Measurements from ENCODE around the gene CPNE8.

The CPNE8 gene

DNA sequence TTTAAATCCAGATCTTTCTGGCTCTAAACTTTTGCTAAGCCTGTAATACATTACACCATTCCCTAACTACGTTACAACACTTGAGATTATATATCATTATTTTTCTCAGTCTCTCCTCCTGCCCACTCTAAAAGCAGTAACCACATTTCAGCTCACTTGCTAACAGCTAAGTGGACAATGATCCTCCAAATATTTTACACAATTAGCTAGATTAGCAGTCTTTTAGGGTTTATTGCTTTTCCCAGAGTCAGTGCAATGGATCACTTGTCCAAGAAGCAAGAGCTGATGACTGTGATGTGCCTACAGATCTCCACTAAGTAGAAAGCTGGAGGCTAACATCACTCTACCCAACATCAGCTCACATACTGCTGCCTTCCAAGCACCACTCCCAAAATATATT lies 17.6 kb downstream of the CPNE8 start:
- peaks cover 0 to 2% of the 10 kb centered on the region in 2 donors for H3K9me3 ChIP-seq (replicated peaks in 1 of 2; ENCODE audit: control insufficient read depth in 2 of 2, insufficient read depth in 1 of 2, low read depth in 1 of 2, low read length in 2 of 2)
- H4K91ac ChIP-seq (ENCODE audit: low read depth, low read length, poor library complexity) = no peak overlapping the region
- no peaks in the 10 kb centered on the region for H3K27me3 ChIP-seq (ENCODE audit: control insufficient read depth in 3 of 3, insufficient read depth in 3 of 3, low read depth in 1 of 3, low read length in 3 of 3)
- no peak overlapping the region for H3K23ac ChIP-seq (ENCODE audit: low read depth, low read length, poor library complexity)
- no peak overlapping the region for H2BK15ac ChIP-seq (ENCODE audit: low read length)
- peaks cover 2% of the 10 kb centered on the region for H3K79me1 ChIP-seq (ENCODE audit: low read depth, low read length)
- H3K4me2 ChIP-seq (ENCODE audit: insufficient read depth, low read length, poor library complexity, severe bottlenecking) = no peak overlapping the region
- no CpG with 5 or more reads among the region's 1 CpG for WGBS, 2 donors (ENCODE audit: extremely low coverage in 2 of 2, insufficient read length in 2 of 2, insufficient replicate concordance in 1 of 2)
- no peak overlapping the region for H2BK120ac ChIP-seq (ENCODE audit: low read depth, low read length)
- H2BK12ac ChIP-seq (ENCODE audit: low read length) = no peak overlapping the region
- no peak overlapping the region for H3K4ac ChIP-seq (ENCODE audit: low read length)
- H2AK5ac ChIP-seq (ENCODE audit: low read depth, low read length) = no peak overlapping the region
- no peak overlapping the region for H3K14ac ChIP-seq (ENCODE audit: low read length)
- no peaks in the 10 kb centered on the region for H3K36me3 ChIP-seq (replicated peaks in 1 of 2; ENCODE audit: control insufficient read depth in 2 of 2, insufficient read depth in 2 of 2, low read length in 2 of 2)
- H3K4me1 ChIP-seq (ENCODE audit: control insufficient read depth in 2 of 2, insufficient read depth in 1 of 2, low read depth in 1 of 2, low read length in 2 of 2) = no peaks in the 10 kb centered on the region
- no peak overlapping the region for H4K8ac ChIP-seq (ENCODE audit: low read depth, low read length)
- H2BK5ac ChIP-seq (ENCODE audit: low read length) = no peak overlapping the region
- no peak overlapping the region for H3K9ac ChIP-seq (ENCODE audit: low read depth, low read length, poor library complexity)
- H3K27ac ChIP-seq (replicated peaks; ENCODE audit: low read length) = no peak overlapping the region
- DNase-seq (ENCODE audit: low spot score) = no peak
- no peak overlapping the region for H3K18ac ChIP-seq (ENCODE audit: low read length)
- H3K4me3 ChIP-seq (ENCODE audit: low read length in 2 of 2) = no peak overlapping the region
- no peak overlapping the region for H2AFZ ChIP-seq (ENCODE audit: low read length)

DNA sequence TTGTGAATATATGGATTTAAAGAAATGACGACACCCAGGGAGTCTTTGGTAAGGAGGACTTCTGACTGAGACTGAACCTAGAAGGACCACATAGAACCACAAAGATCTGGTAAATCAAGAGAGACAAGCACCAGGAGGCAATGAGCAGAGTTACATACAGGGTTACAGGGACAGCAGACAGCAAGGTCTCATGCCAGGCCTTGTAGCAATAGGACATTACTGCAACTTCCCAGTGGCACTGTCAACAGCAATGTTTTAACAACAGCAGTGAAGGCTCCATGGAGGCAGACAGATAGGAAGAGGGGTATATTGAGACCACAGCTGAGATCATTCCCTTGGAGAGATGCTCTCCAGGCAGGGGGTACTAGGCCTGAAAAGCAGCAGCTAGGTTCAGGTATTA lies 18.5 kb downstream of the CPNE8 start:
- H3K27me3 ChIP-seq (ENCODE audit: control insufficient read depth in 3 of 3, insufficient read depth in 3 of 3, low read depth in 1 of 3, low read length in 3 of 3) = no peaks in the 10 kb centered on the region
- WGBS, 2 donors (ENCODE audit: extremely low coverage in 2 of 2, insufficient read length in 2 of 2, insufficient replicate concordance in 1 of 2) = no CpG with 5 or more reads among the region's 1 CpG
- H2BK120ac ChIP-seq (ENCODE audit: low read depth, low read length) = no peak overlapping the region
- no peak overlapping the region for H4K8ac ChIP-seq (ENCODE audit: low read depth, low read length)
- no peak for DNase-seq (ENCODE audit: low spot score)
- no peak overlapping the region for H3K9ac ChIP-seq (ENCODE audit: low read depth, low read length, poor library complexity)
- H3K14ac ChIP-seq (ENCODE audit: low read length) = no peak overlapping the region
- H2BK12ac ChIP-seq (ENCODE audit: low read length) = no peak overlapping the region
- H3K4me1 ChIP-seq (ENCODE audit: control insufficient read depth in 2 of 2, insufficient read depth in 1 of 2, low read depth in 1 of 2, low read length in 2 of 2) = no peaks in the 10 kb centered on the region
- H2BK15ac ChIP-seq (ENCODE audit: low read length) = no peak overlapping the region
- H3K4ac ChIP-seq (ENCODE audit: low read length) = no peak overlapping the region
- no peak overlapping the region for H2BK5ac ChIP-seq (ENCODE audit: low read length)
- no peak overlapping the region for H3K4me2 ChIP-seq (ENCODE audit: insufficient read depth, low read length, poor library complexity, severe bottlenecking)
- no peak overlapping the region for H2AFZ ChIP-seq (ENCODE audit: low read length)
- peaks cover 0 to 2% of the 10 kb centered on the region in 2 donors for H3K36me3 ChIP-seq (replicated peaks in 1 of 2; ENCODE audit: control insufficient read depth in 2 of 2, insufficient read depth in 2 of 2, low read length in 2 of 2)
- no peak overlapping the region for H3K23ac ChIP-seq (ENCODE audit: low read depth, low read length, poor library complexity)
- H3K79me1 ChIP-seq (ENCODE audit: low read depth, low read length) = peaks cover 2% of the 10 kb centered on the region
- H4K91ac ChIP-seq (ENCODE audit: low read depth, low read length, poor library complexity) = no peak overlapping the region
- no peak overlapping the region for H3K4me3 ChIP-seq (ENCODE audit: low read length in 2 of 2)
- H2AK5ac ChIP-seq (ENCODE audit: low read depth, low read length) = no peak overlapping the region
- peaks cover 0 to under 1% of the 10 kb centered on the region in 2 donors for H3K9me3 ChIP-seq (replicated peaks in 1 of 2; ENCODE audit: control insufficient read depth in 2 of 2, insufficient read depth in 1 of 2, low read depth in 1 of 2, low read length in 2 of 2)
- no peak overlapping the region for H3K27ac ChIP-seq (replicated peaks; ENCODE audit: low read length)
- no peak overlapping the region for H3K18ac ChIP-seq (ENCODE audit: low read length)

DNA sequence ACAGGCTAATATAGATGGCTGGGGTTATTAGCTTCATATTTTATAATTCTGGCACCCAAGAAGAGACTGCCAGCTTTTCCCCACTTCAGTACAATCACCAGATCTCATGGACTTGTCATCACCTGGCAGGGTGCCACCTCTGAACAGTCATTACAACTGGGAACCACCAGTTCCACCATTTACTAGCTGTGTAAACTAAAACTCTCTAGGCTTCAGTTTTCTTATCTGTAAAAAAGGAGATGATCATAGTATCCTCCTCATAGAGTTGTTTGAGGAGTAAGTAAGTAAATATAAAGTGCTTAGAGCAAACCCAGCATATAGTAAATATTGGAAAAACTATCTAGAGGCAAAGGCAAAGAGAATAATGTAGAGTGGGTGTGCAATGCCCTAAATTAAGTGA lies 19.3 kb downstream of the CPNE8 start:
- Histone ChIP-seq H3K4me3 (ENCODE audit: low read length in 2 of 2) (no peak overlapping the region), H3K9me3 (replicated peaks in 1 of 2; ENCODE audit: control insufficient read depth in 2 of 2, insufficient read depth in 1 of 2, low read depth in 1 of 2, low read length in 2 of 2) (no peaks in the 10 kb centered on the region), H3K18ac (ENCODE audit: low read length) (no peak overlapping the region), H3K14ac (ENCODE audit: low read length) (no peak overlapping the region), H2AK5ac (ENCODE audit: low read depth, low read length) (no peak overlapping the region), H3K27ac (replicated peaks; ENCODE audit: low read length) (no peak overlapping the region), H3K4me2 (ENCODE audit: insufficient read depth, low read length, poor library complexity, severe bottlenecking) (no peak overlapping the region), H3K79me1 (ENCODE audit: low read depth, low read length) (peaks cover 2% of the 10 kb centered on the region), H4K8ac (ENCODE audit: low read depth, low read length) (no peak overlapping the region), H4K91ac (ENCODE audit: low read depth, low read length, poor library complexity) (no peak overlapping the region), H3K36me3 (replicated peaks in 1 of 2; ENCODE audit: control insufficient read depth in 2 of 2, insufficient read depth in 2 of 2, low read length in 2 of 2) (peaks cover 0 to 2% of the 10 kb centered on the region in 2 donors), H2BK15ac (ENCODE audit: low read length) (no peak overlapping the region), H3K27me3 (ENCODE audit: control insufficient read depth in 3 of 3, insufficient read depth in 3 of 3, low read depth in 1 of 3, low read length in 3 of 3) (no peaks in the 10 kb centered on the region), H3K9ac (ENCODE audit: low read depth, low read length, poor library complexity) (no peak overlapping the region), H3K4me1 (ENCODE audit: control insufficient read depth in 2 of 2, insufficient read depth in 1 of 2, low read depth in 1 of 2, low read length in 2 of 2) (no peaks in the 10 kb centered on the region), H3K23ac (ENCODE audit: low read depth, low read length, poor library complexity) (no peak overlapping the region), H3K4ac (ENCODE audit: low read length) (no peak overlapping the region), H2AFZ (ENCODE audit: low read length) (no peak overlapping the region), H2BK12ac (ENCODE audit: low read length) (no peak overlapping the region), H2BK120ac (ENCODE audit: low read depth, low read length) (no peak overlapping the region), H2BK5ac (ENCODE audit: low read length) (no peak overlapping the region)
- no peak for DNase-seq (ENCODE audit: low spot score)

DNA sequence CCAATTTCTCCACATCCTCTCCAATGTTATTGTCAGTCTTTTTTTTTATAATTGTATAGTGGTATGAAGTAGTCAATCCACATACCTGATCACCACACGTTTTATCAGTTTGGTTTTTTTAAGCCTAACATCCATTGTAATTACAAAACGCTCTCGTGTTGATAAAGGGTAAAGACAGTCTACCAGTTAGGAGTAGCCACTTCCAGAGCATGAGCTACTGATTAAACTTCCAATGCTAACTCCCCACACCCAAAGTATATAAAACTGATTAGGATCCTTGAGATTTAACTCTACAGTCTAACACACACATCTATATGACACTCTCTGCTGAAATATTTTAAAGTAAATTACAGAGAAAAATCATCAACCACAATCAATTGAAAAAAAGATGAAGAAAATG lies 20.7 kb downstream of the CPNE8 start:
- H3K14ac ChIP-seq (ENCODE audit: low read length) = no peak overlapping the region
- H3K4ac ChIP-seq (ENCODE audit: low read length) = no peak overlapping the region
- no peak overlapping the region for H2BK5ac ChIP-seq (ENCODE audit: low read length)
- H3K18ac ChIP-seq (ENCODE audit: low read length) = no peak overlapping the region
- H4K8ac ChIP-seq (ENCODE audit: low read depth, low read length) = no peak overlapping the region
- H2BK15ac ChIP-seq (ENCODE audit: low read length) = no peak overlapping the region
- no peaks in the 10 kb centered on the region for H3K27me3 ChIP-seq (ENCODE audit: control insufficient read depth in 3 of 3, insufficient read depth in 3 of 3, low read depth in 1 of 3, low read length in 3 of 3)
- H2AFZ ChIP-seq (ENCODE audit: low read length) = no peak overlapping the region
- H3K27ac ChIP-seq (replicated peaks; ENCODE audit: low read length) = no peak overlapping the region
- no peak overlapping the region for H4K91ac ChIP-seq (ENCODE audit: low read depth, low read length, poor library complexity)
- no peaks in the 10 kb centered on the region for H3K4me1 ChIP-seq (ENCODE audit: control insufficient read depth in 2 of 2, insufficient read depth in 1 of 2, low read depth in 1 of 2, low read length in 2 of 2)
- no peaks in the 10 kb centered on the region for H3K9me3 ChIP-seq (replicated peaks in 1 of 2; ENCODE audit: control insufficient read depth in 2 of 2, insufficient read depth in 1 of 2, low read depth in 1 of 2, low read length in 2 of 2)
- no peak overlapping the region for H3K23ac ChIP-seq (ENCODE audit: low read depth, low read length, poor library complexity)
- no peak for DNase-seq (ENCODE audit: low spot score)
- peaks cover 2% of the 10 kb centered on the region for H3K79me1 ChIP-seq (ENCODE audit: low read depth, low read length)
- WGBS, 2 donors (ENCODE audit: extremely low coverage in 2 of 2, insufficient read length in 2 of 2, insufficient replicate concordance in 1 of 2) = no CpG with 5 or more reads among the region's 3 CpGs
- H3K4me2 ChIP-seq (ENCODE audit: insufficient read depth, low read length, poor library complexity, severe bottlenecking) = no peak overlapping the region
- H2BK12ac ChIP-seq (ENCODE audit: low read length) = no peak overlapping the region
- no peak overlapping the region for H3K4me3 ChIP-seq (ENCODE audit: low read length in 2 of 2)
- no peak overlapping the region for H2BK120ac ChIP-seq (ENCODE audit: low read depth, low read length)
- no peak overlapping the region for H2AK5ac ChIP-seq (ENCODE audit: low read depth, low read length)
- no peak overlapping the region for H3K9ac ChIP-seq (ENCODE audit: low read depth, low read length, poor library complexity)
- peaks cover 0 to 2% of the 10 kb centered on the region in 2 donors for H3K36me3 ChIP-seq (replicated peaks in 1 of 2; ENCODE audit: control insufficient read depth in 2 of 2, insufficient read depth in 2 of 2, low read length in 2 of 2)
